ENCODE measurements around the gene PBX1. TPM values are rescaled to one million over a fixed set of nuclear protein-coding genes. Genes with fewer than 3 reads are reported as not detected.

PBX1 gene
- total and polyA plus RNA-seq, 4 donors = 7.8 to 112 (median 33.5) TPM

DNA sequence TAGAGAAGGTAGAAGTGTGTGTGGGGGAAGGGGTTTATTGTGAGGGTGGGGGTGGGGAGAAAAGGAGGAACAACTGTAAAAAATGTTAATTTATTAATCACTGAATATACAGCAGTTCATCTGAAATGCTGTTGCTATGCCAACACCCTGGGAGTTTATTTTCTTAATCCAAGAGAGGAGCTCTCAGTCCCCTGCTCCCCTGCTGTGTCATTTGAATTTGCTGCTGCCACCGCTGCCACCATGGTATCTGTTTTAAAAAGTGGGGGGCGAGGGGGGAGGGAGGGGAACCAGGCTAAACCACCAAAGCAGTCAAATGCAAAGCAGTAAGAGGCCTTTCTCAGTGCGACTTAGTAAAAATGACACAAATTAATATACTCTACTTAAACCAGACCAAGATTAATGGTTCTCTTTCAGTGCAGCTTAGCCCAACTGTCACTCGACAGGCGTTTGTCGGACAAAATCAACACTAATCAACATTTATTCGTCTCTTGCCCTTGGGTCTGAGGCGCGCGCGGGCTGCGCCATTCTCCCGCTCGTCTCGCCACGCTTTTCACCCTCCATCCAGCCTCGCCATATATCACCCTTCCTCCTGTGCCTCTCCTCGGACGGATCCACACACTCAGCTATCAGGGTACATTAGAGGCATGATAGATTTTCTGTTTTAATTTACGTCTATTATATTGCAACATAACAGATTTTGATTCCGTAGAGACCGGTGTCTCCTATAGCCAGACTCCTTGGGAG, 76.2 kb downstream of the PBX1 start:
- Histone ChIP-seq H3K4me3 (no peak overlapping the region), H3K9ac (ENCODE audit: insufficient read depth in 1 of 2, low read length in 2 of 2) (no peak overlapping the region), H3K27ac (ENCODE audit: low read depth in 1 of 2, low read length in 1 of 2) (peak overlapping the region in 1 of 2 donors; percentile 63), H3K4me1 (ENCODE audit: control insufficient read depth in 5 of 5, insufficient read depth in 5 of 5, low read length in 5 of 5) (peaks cover 8 to 43% (median 15%) of the 10 kb centered on the region in 5 donors), H3K27me3 (ENCODE audit: control insufficient read depth in 3 of 3, insufficient read depth in 3 of 3, low read length in 2 of 3) (no peaks in the 10 kb centered on the region), H3K9me3 (ENCODE audit: control insufficient read depth in 4 of 4, insufficient read depth in 3 of 4, low read length in 3 of 4) (no peaks in the 10 kb centered on the region), H3K36me3 (ENCODE audit: control insufficient read depth in 4 of 4, insufficient read depth in 4 of 4, low read length in 4 of 4) (peaks cover 0 to 3% (median 1%) of the 10 kb centered on the region in 4 donors)
- 93% methylated on average over 22 of the region's 22 CpGs for WGBS, 2 donors
- DNase-seq = no peak
- no peak for ATAC-seq (ENCODE audit: insufficient read depth, low FRiP score)
- TF ChIP-seq, protein P1, sequence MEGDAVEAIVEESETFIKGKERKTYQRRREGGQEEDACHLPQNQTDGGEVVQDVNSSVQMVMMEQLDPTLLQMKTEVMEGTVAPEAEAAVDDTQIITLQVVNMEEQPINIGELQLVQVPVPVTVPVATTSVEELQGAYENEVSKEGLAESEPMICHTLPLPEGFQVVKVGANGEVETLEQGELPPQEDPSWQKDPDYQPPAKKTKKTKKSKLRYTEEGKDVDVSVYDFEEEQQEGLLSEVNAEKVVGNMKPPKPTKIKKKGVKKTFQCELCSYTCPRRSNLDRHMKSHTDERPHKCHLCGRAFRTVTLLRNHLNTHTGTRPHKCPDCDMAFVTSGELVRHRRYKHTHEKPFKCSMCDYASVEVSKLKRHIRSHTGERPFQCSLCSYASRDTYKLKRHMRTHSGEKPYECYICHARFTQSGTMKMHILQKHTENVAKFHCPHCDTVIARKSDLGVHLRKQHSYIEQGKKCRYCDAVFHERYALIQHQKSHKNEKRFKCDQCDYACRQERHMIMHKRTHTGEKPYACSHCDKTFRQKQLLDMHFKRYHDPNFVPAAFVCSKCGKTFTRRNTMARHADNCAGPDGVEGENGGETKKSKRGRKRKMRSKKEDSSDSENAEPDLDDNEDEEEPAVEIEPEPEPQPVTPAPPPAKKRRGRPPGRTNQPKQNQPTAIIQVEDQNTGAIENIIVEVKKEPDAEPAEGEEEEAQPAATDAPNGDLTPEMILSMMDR (IDR thresholded peaks at IDR 0.05; ENCODE audit: control extremely low read depth, extremely low read depth) = no peak

DNA sequence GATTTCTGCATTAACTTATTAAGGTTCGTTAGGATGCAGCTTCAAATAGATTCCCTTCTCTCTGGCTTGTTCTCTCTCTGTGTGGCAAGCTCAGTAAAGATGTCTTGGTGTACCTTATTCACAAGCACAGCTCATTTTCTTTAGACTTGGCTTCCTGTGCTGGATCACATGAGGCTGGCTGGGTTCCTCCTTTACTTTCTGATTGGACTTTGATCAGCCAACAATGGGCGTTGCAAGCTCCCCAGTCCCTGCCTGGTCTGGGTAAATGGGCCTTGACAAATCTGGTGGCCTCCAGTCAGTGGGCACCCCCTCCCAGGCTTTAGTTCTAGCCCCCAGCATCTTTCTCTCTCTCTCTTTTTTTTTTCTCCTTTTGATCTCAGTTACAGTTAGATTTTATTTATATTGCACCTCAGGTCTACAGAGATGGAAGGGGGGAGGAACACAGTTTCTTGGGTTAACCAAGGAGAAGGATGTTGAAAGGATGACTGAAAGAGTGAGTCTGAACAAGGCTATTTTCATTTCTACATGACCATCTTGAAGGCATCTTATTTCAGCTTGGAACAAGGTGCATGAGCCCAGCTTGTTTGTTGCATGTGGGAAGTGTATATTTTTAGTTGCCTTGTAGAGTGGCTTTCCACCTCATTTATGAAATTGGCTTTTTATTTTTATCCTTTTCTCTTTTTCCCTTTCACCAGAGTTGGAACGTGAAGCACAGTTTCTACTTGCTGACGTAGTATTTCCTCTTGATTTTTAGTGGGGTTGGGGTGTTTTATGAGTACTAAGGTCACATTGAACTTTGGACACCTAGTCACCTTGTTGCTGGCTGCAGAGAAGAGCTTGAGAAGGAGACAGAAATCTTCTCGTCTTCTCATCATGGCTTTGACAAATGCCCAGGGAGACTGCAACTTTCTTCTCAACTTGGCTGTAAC, 77.1 kb downstream of the PBX1 start:
- TF ChIP-seq, protein P1 (IDR thresholded peaks at IDR 0.05; ENCODE audit: control extremely low read depth, extremely low read depth) = no peak
- 72 to 81% methylated on average over 5 of the region's 5 CpGs for WGBS, 2 donors
- no peak for DNase-seq

DNA sequence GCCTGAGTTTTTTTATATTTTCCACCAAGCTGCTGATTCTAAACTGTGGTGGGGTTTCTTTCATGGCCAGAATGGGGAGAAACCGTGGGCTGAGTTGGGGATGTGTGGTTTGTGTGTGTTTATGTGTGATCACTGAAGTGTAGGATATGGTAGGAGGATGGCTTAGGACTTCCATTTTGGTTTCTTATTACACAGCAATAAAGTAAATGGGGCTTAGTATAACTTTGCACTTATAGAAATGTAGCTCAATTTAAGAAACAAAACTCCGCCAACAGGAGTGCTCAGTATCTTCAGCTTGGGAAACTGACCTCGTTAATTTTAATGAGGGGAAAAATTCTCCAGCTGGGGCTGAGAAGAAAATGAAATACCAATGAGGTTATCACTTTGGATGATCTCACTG, 77.8 kb downstream of the PBX1 start:
- no peak for DNase-seq
- WGBS, 2 donors = 82 to 88% methylated on average over 3 of the region's 3 CpGs
- H3K9ac ChIP-seq (ENCODE audit: insufficient read depth in 1 of 2, low read length in 2 of 2) = no peak overlapping the region
- ATAC-seq (ENCODE audit: insufficient read depth, low FRiP score) = no peak
- no peaks in the 10 kb centered on the region for H3K27me3 ChIP-seq (ENCODE audit: control insufficient read depth in 3 of 3, insufficient read depth in 3 of 3, low read length in 2 of 3)
- peaks cover 0 to 2% (median 0%) of the 10 kb centered on the region in 4 donors for H3K9me3 ChIP-seq (ENCODE audit: control insufficient read depth in 4 of 4, insufficient read depth in 3 of 4, low read length in 3 of 4)
- no peak overlapping the region for H3K4me3 ChIP-seq
- peaks cover 8 to 42% (median 18%) of the 10 kb centered on the region in 5 donors for H3K4me1 ChIP-seq (ENCODE audit: control insufficient read depth in 5 of 5, insufficient read depth in 5 of 5, low read length in 5 of 5)
- H3K36me3 ChIP-seq (ENCODE audit: control insufficient read depth in 4 of 4, insufficient read depth in 4 of 4, low read length in 4 of 4) = peaks cover 0 to 3% (median 1%) of the 10 kb centered on the region in 4 donors
- peak overlapping the region in 1 of 2 donors; percentile 97 for H3K27ac ChIP-seq (ENCODE audit: low read depth in 1 of 2, low read length in 1 of 2)
- TF ChIP-seq, protein P1 (IDR thresholded peaks at IDR 0.05; ENCODE audit: control extremely low read depth, extremely low read depth) = no peak

More for the DNA sequence above, 77.1 kb downstream of the PBX1 start:
- ATAC-seq (ENCODE audit: insufficient read depth, low FRiP score) = no peak
- peaks cover 0 to 3% (median 1%) of the 10 kb centered on the region in 4 donors for H3K36me3 ChIP-seq (ENCODE audit: control insufficient read depth in 4 of 4, insufficient read depth in 4 of 4, low read length in 4 of 4)
- H3K9ac ChIP-seq (ENCODE audit: insufficient read depth in 1 of 2, low read length in 2 of 2) = no peak overlapping the region
- H3K27ac ChIP-seq (ENCODE audit: low read depth in 1 of 2, low read length in 1 of 2) = peak overlapping the region in 1 of 2 donors; percentile 97
- no peaks in the 10 kb centered on the region for H3K27me3 ChIP-seq (ENCODE audit: control insufficient read depth in 3 of 3, insufficient read depth in 3 of 3, low read length in 2 of 3)
- no peaks in the 10 kb centered on the region for H3K9me3 ChIP-seq (ENCODE audit: control insufficient read depth in 4 of 4, insufficient read depth in 3 of 4, low read length in 3 of 4)
- H3K4me3 ChIP-seq = no peak overlapping the region
- H3K4me1 ChIP-seq (ENCODE audit: control insufficient read depth in 5 of 5, insufficient read depth in 5 of 5, low read length in 5 of 5) = peaks cover 8 to 40% (median 14%) of the 10 kb centered on the region in 5 donors

Data from lung (tissue), 12 donors.